ENCODE results near the gene TSEN34.
"Not testable (repeated sequence)": the region's sequence is repeated elsewhere in the genome, so short reads cannot be mapped to it uniquely, and the experiment has no call there.

The TSEN34 gene

DNA sequence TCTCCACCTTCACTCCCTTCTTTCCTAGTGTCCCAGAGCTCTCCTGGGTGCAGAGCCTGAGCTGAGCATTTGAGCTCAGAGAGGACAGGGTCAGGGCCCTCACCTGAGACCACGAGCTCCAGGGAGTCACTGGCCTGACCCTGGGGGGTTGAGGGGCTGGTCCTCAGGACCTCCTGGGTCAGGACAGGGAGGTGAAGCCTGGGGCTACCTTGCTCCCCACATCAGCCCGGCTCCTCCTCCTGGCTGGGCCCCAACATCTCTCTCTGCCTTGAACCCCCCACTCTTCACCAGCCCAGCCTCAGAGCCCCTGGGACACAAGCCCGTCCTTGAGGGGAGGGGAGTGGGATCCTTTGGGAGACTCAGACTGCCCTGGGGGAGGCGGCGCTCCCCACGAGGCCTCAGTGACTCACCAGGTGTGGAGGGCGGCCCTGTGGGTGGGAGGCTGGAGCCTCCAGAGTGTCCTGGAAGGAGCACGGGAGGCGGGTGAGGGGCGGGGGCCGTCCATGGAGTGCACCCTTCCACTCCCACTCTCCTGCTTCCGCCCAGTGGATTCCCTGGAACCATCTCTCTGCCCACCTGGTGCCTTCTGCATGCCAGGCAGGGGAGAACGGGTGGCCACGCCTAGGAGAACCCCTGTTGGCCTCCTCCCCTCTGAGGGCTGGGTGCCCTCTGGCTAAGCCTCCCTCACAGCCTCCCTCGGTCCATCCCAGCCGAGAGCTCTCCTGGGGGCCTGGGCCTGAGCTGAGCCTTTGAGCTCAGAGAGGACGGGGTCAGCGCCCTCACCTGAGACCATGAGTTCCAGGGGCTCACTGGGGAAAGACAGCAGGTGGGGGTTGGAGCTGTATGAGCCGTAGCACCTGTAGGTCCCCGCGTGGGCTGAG, 48.6 kb downstream of the TSEN34 start:
- DNase-seq (ENCODE audit: low spot score): not testable (repeated sequence)

DNA sequence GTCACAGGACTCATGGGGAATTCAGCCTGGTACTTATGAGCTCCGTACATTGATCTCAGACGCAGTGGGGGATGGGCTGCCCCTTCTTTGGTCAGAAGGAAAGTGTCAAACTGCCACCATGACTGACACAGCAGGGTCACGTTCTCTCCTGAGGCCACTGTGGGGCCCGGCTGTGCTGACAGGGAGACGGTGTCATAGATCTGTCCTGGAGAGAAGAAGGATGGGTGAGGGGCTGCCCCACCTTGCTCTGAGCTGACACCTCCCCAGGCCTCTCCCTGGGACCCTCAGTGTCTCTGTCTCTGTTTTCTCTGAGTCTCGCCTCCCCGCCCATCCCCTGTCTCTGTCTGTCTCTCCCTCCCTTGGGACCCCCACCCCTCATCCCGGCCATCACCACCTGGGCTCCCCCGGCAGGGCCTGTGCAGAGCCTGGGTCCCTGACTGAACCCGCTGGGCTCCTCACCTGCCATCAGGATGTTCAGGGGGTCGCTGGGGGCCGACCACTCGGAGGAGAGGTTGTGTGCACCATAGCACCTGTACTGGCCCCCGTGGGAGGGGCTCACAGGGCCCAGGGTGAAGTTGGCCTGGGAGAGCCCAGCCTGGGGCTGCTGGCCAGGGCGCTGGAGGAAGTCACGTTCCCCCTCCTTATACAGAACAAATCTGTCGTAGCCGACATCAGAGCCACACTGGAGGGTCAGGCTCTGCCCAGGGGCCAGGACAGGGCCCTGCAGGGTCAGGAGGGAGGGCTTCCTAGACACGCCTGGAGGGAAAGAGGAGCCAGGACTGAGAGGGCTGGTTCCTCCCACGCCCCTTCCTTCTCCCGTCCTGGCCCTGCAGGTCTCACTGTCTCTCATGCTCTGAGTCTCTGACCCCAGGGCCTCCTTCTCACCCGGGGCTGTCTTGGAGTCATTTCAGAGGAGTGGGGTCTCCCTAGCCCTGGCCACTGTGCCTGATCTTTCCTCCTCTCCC, 49.5 kb downstream of the TSEN34 start:
- DNase-seq (ENCODE audit: low spot score): not testable (repeated sequence)

DNA sequence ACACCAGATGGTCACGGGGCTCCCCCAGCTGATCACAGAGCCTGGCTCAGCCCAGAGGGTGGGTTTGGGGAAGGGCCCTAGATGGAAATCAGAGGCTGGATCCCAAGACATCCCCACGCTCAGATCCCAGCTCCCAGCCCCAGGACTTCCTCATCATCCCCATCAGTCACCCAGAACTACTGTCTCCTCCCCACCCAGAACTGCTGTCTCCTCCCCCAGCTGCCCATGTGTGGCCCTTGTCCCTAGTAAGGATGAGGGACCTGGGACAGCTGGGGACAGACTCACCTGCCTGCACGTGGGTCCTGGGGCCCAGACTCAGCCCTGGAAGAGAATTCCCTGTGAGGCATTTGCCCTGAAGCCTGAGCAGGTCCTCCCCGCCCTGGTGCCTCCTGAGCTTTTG, 51.1 kb downstream of the TSEN34 start:
- not testable (repeated sequence) for DNase-seq (ENCODE audit: low spot score)

DNA sequence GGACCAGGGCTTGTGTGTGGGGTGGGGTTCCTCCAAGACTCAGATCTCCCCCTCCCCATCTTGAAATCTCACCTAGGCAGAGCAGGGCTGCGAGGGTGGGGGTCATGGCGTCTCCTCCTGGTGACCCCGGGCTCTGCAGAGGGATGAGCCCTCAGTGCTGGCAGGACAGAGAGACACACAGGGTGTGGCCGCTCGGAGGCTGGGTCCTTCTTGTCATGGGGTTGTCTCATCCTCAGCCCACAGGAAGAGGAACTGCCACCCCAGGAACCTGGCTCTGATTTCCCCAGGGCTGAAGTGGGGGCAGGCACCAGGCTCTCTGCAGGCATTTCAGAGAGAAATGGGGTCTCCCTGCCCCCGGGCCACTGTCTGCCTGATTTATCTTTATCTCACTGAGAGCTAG, 51.5 kb downstream of the TSEN34 start, which contains the start of gene LILRA6:
LILRA6 (minus strand) TSS at position 145 of the 400 bp plus-strand sequence.
- not testable (repeated sequence) for DNase-seq (ENCODE audit: low spot score)

DNA sequence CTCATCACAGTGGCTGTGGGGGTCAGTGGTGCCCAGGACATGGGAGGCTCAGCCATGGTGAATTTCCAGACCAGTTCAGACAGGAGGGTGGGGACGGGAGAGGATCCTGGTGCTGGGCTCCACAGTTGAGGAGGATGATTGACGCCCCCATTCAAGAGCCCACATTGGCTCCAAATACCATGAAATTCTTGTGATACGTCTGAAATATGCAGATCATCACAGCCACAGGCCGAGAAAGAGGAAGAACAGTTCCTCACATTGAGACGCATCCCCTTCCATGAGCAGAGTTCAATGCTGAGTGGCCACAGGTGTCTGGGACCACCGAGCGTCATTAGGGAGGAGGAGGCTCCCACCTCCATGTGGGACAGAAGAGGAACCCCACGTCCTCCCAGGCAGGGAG, 52.7 kb downstream of the TSEN34 start:
- not testable (repeated sequence) for DNase-seq (ENCODE audit: low spot score)
